Tibial artery (tissue), 4 donors: Measurements from ENCODE around the gene H1-8.

Experiments
- DNase-seq, 2 donors: peaks; one replicate each; pipeline ENCODE4 v3.0.0-alpha.2; 2019
- H3K27ac ChIP-seq, 2 donors: fragments of 200-600 bp; sonication (generic) in 1 of 2; 1 replicate in 1 of 2; 2 replicates in 1 of 2; pipeline ENCODE4 v1.5.1; 2018 to 2019; ENCODE audit warnings: mild to moderate bottlenecking in 1 of 2
- H3K27me3 ChIP-seq, 2 donors: fragments of 200-600 bp; sonication (generic) in 1 of 2; one replicate each; pipeline versions ENCODE4 v1.5.1 to v1.6.0; 2016 to 2019
- H3K36me3 ChIP-seq, 3 donors: fragments of 200-600 bp; sonication (generic) in 2 of 3; one replicate each; pipeline ENCODE4 v1.5.1; 2016 to 2019; ENCODE audit warnings: mild to moderate bottlenecking in 2 of 3
- H3K4me1 ChIP-seq, 4 donors: fragments of 200-600 bp; sonication (generic) in 2 of 4; 1 replicate in 3 of 4; 2 replicates in 1 of 4; pipeline ENCODE4 v1.5.1; 2016 to 2019
- H3K4me3 ChIP-seq, 2 donors: fragments of 200-600 bp; sonication (generic) in 1 of 2; 1 replicate in 1 of 2; 2 replicates in 1 of 2; pipeline ENCODE4 v1.5.1; 2018 to 2019; ENCODE audit warnings: mild to moderate bottlenecking in 2 of 2
- H3K9me3 ChIP-seq, 3 donors: fragments of 200-600 bp; sonication (generic) in 1 of 3; one replicate each; pipeline ENCODE4 v1.5.1; 2016 to 2019
- CTCF ChIP-seq, 2 experiments: fragments of 200-600 bp in 1 of 2; fragments of 450-650 bp in 1 of 2; IDR thresholded peaks; one replicate each; pipeline ENCODE4 v1.5.1; 2017 to 2019; ENCODE audit warnings: antibody characterized with exemption in 2 of 2, mild to moderate bottlenecking in 1 of 2, moderate library complexity in 1 of 2
- intact Hi-C: fragments of 100-400 bp; cut with DNase I; formaldehyde crosslinking; loops from one replicate; pipeline ENCODE4 v1.15.0; 2023; ENCODE audit warnings: low total_unique reads

The H1-8 gene

GRCh38 chr3:129595544-129596193, 52.7 kb downstream of the H1-8 start:
- intact Hi-C loops = no loop called here
- H3K36me3 ChIP-seq = no peaks in the 10 kb centered on the region
- peaks cover 18 to 99% (median 96%) of the 10 kb centered on the region in 4 donors for H3K4me1 ChIP-seq
- peak overlapping the region; percentile 88 to 90 for H3K27ac ChIP-seq
- no peaks in the 10 kb centered on the region for H3K9me3 ChIP-seq
- H3K4me3 ChIP-seq = peak overlapping the region; percentile 26 to 43
- DNase-seq = no peak
- no peaks in the 10 kb centered on the region for H3K27me3 ChIP-seq
- TF ChIP-seq CTCF (IDR thresholded peaks at IDR 0.05) = no peak

- Histone ChIP-seq H3K9me3 (no peaks in the 10 kb centered on the region), H3K27me3 (no peaks in the 10 kb centered on the region), H3K27ac (peak overlapping the region; percentile 88 to 90), H3K36me3 (no peaks in the 10 kb centered on the region), H3K4me1 (peaks cover 18 to 99% (median 96%) of the 10 kb centered on the region in 4 donors), H3K4me3 (peak overlapping the region; percentile 26 to 43)
- intact Hi-C loops = no loop called here
- peak in 1 of 2 experiments; percentile 4 for TF ChIP-seq CTCF (IDR thresholded peaks at IDR 0.05)
- peak; percentile 90 to 98 for DNase-seq
Measured at GRCh38 chr3:129596194-129597086, 53.5 kb downstream of the H1-8 start.

- peak overlapping the region; percentile 26 to 43 for H3K4me3 ChIP-seq
- no peaks in the 10 kb centered on the region for H3K36me3 ChIP-seq
- no peak for TF ChIP-seq CTCF (IDR thresholded peaks at IDR 0.05)
- peaks cover 18 to 99% (median 95%) of the 10 kb centered on the region in 4 donors for H3K4me1 ChIP-seq
- H3K9me3 ChIP-seq = no peaks in the 10 kb centered on the region
- intact Hi-C loops = no loop called here
- DNase-seq = peak in 1 of 2 donors; percentile 81
- H3K27ac ChIP-seq = peak overlapping the region; percentile 88 to 90
- H3K27me3 ChIP-seq = no peaks in the 10 kb centered on the region
Measured at GRCh38 chr3:129597087-129597999, 54.4 kb downstream of the H1-8 start.

GRCh38 chr3:129598000-129598381, 55.0 kb downstream of the H1-8 start:
- Histone ChIP-seq H3K9me3 (no peaks in the 10 kb centered on the region), H3K4me1 (peaks cover 16 to 99% (median 95%) of the 10 kb centered on the region in 4 donors), H3K4me3 (peak overlapping the region in 1 of 2 donors; percentile 43), H3K27ac (peak overlapping the region; percentile 88 to 90), H3K27me3 (no peaks in the 10 kb centered on the region), H3K36me3 (no peaks in the 10 kb centered on the region)
- TF ChIP-seq CTCF (IDR thresholded peaks at IDR 0.05) = no peak
- intact Hi-C loops = no loop called here
- DNase-seq = no peak

GRCh38 chr3:129598484-129598883, 55.5 kb downstream of the H1-8 start:
- no peak for TF ChIP-seq CTCF (IDR thresholded peaks at IDR 0.05)
- H3K4me3 ChIP-seq = peak overlapping the region in 1 of 2 donors; percentile 43
- H3K27me3 ChIP-seq = no peaks in the 10 kb centered on the region
- intact Hi-C loops = no loop called here
- peak overlapping the region; percentile 88 to 90 for H3K27ac ChIP-seq
- no peaks in the 10 kb centered on the region for H3K36me3 ChIP-seq
- peaks cover 12 to 99% (median 95%) of the 10 kb centered on the region in 4 donors for H3K4me1 ChIP-seq
- no peaks in the 10 kb centered on the region for H3K9me3 ChIP-seq
- DNase-seq = no peak
